NCI-H345 treated with DMSO at 0.1 percent for 48 hours (cell line): ENCODE measurements around the gene PNPLA7.
"Not testable (repeated sequence)": the region's sequence is repeated elsewhere in the genome, so short reads cannot be mapped to it uniquely, and the experiment has no call there.

ENCODE experiments used
- DNase-seq: peaks from one replicate; lab custom pipeline; 2025; ENCODE audit not compliant: unreplicated experiment; lab: John Stamatoyannopoulos, UW

Gene PNPLA7

GRCh38 chr9:137550231-137550621, at the start of gene PNPLA7:
TSS of gene PNPLA7 (minus strand) at chr9:137550402. CDS start at chr9:137550197, 205 bp downstream.
- DNase-seq: peak; percentile 50

- DNase-seq: no peak
Measured at GRCh38 chr9:137598943-137599342, 48.7 kb upstream of the PNPLA7 start.

- not testable (repeated sequence) for DNase-seq
Measured at GRCh38 chr9:137596577-137596976, 46.4 kb upstream of the PNPLA7 start.

GRCh38 chr9:137593176-137593575, 43.0 kb upstream of the PNPLA7 start:
- DNase-seq: no peak

- no peak for DNase-seq
Measured at GRCh38 chr9:137592767-137593166, 42.6 kb upstream of the PNPLA7 start.

GRCh38 chr9:137590469-137591383, 40.5 kb upstream of the PNPLA7 start, which contains the start of gene ZMYND19:
TSS of gene ZMYND19 (minus strand) at chr9:137590512. CDS start at chr9:137590263, 249 bp downstream.
- DNase-seq: peak; percentile 73

- DNase-seq: no peak
Measured at GRCh38 chr9:137590123-137590468, 39.9 kb upstream of the PNPLA7 start.

- DNase-seq: no peak
Measured at GRCh38 chr9:137589441-137590122, 39.4 kb upstream of the PNPLA7 start.

GRCh38 chr9:137588891-137589290, 38.7 kb upstream of the PNPLA7 start:
- no peak for DNase-seq

GRCh38 chr9:137588311-137588710, 38.1 kb upstream of the PNPLA7 start:
- no peak for DNase-seq

- no peak for DNase-seq
Measured at GRCh38 chr9:137586854-137587253, 36.7 kb upstream of the PNPLA7 start.

GRCh38 chr9:137583957-137584356, 33.8 kb upstream of the PNPLA7 start:
- no peak for DNase-seq

GRCh38 chr9:137583347-137583746, 33.1 kb upstream of the PNPLA7 start:
- DNase-seq: no peak

- DNase-seq: no peak
Measured at GRCh38 chr9:137582286-137582860, 32.2 kb upstream of the PNPLA7 start.

GRCh38 chr9:137581361-137582285, 31.4 kb upstream of the PNPLA7 start:
- no peak for DNase-seq

GRCh38 chr9:137580954-137581322, 30.7 kb upstream of the PNPLA7 start:
- no peak for DNase-seq

GRCh38 chr9:137580209-137580953, 30.2 kb upstream of the PNPLA7 start:
- no peak for DNase-seq

- DNase-seq: no peak
Measured at GRCh38 chr9:137579259-137579604, 29.0 kb upstream of the PNPLA7 start.

- DNase-seq: peak; percentile 89
Measured at GRCh38 chr9:137578518-137579258, 28.5 kb upstream of the PNPLA7 start, which contains the start of gene DPH7. TSS of gene DPH7 (minus strand) at chr9:137578925. CDS start at chr9:137578777, 148 bp downstream.
